Measurements from ENCODE around the gene MLH3.

MLH3 gene

DNA sequence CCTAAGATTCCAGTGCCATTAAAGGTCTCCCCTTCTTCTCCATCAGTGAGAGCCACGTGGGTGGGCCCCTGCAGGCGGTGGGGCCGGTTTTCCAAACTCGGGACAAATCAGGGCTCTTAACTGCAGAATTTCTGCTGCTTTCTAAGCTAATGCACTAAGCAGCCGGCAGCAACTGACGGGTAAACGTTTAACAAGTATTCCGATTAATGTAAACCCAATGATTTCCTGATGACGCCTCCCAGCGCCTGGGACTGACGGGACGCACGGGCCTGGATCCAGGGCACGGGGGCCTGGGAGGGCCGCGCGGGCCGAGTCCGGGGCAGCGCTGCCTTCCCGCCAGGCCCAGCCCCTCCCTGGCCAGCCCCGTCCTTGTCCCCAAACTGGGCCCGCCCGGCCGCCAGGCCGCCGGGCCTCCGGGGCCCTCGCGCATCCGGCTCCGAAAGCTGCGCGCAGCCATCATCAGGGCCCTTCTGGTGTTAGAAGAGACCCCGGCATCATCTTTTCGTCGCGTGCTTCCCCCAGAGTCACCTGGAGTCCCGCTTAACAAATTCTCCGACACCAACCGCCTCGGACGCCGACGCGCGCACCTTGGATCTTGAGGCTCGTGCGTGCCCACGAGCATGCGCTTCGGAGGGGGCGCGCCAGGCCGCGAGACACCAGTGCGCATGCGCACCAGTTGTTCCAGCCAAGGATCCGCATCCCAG lies at the start of gene MLH3:
MLH3 (minus strand) TSS at position 616 of the 704 bp plus-strand sequence. CDS start 1,812 bp downstream, outside the sequence.
- TF ChIP-seq, protein P1, sequence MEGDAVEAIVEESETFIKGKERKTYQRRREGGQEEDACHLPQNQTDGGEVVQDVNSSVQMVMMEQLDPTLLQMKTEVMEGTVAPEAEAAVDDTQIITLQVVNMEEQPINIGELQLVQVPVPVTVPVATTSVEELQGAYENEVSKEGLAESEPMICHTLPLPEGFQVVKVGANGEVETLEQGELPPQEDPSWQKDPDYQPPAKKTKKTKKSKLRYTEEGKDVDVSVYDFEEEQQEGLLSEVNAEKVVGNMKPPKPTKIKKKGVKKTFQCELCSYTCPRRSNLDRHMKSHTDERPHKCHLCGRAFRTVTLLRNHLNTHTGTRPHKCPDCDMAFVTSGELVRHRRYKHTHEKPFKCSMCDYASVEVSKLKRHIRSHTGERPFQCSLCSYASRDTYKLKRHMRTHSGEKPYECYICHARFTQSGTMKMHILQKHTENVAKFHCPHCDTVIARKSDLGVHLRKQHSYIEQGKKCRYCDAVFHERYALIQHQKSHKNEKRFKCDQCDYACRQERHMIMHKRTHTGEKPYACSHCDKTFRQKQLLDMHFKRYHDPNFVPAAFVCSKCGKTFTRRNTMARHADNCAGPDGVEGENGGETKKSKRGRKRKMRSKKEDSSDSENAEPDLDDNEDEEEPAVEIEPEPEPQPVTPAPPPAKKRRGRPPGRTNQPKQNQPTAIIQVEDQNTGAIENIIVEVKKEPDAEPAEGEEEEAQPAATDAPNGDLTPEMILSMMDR (IDR thresholded peaks at IDR 0.05), result no peak

DNA sequence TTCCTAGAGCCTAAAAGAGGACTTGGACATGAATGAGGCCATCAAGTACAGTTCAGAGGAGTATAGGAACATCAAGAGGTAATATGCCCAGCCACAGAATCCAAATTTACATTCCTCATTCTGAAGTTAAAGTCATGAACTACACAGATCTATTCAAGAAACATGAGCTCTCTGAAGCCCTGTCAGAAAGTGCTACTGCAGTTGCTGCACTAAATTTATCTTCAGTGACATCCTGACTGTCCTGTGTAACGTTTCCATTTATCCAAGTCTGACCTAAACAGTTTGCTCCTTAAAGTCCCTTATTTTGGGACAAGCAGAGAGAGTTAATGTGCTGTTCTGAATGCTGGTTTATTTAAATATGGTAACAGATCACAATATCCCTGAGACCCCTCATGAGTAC lies 47.4 kb upstream of the MLH3 start:
- TF ChIP-seq, protein P1 (IDR thresholded peaks at IDR 0.05), result no peak

DNA sequence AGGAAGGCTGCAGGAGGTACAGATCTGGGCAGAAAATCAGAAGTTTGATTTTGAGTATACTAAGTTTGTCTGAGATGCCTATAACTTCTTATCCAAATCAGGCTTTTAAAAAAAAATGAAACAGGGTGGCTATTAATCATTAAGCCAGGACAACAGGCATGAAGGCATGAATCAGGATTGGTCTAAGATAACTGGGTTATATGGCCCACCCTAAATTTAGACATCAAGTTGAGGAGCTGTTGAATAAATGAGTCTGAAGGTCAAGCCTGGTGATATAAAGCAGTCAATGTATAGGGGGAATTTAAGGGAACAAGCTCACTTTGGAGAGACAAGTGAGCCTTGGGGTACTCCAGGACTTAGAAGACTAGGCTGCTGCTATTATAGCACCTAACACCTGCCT lies 46.9 kb upstream of the MLH3 start:
- TF ChIP-seq, protein P1 (IDR thresholded peaks at IDR 0.05), result no peak

DNA sequence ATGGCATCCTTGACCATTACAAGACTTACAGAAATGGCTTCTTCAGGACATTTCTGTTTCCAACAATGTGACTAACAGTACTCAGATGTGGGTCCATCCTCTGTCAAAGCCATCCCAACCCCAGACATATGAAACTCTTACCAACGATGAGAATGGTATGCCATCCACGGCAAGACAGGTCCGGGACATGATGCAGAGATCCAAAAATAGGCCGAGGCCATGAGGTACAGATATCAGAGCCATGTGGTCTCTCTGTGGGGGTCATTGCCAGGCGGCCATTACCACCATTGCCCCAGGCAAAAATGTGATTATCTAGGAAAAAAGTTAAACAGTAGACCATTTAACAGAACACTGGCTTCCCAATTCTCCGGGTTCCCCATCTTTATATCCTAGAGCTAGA lies 45.7 kb upstream of the MLH3 start:
- TF ChIP-seq, protein P1 (IDR thresholded peaks at IDR 0.05), result no peak

DNA sequence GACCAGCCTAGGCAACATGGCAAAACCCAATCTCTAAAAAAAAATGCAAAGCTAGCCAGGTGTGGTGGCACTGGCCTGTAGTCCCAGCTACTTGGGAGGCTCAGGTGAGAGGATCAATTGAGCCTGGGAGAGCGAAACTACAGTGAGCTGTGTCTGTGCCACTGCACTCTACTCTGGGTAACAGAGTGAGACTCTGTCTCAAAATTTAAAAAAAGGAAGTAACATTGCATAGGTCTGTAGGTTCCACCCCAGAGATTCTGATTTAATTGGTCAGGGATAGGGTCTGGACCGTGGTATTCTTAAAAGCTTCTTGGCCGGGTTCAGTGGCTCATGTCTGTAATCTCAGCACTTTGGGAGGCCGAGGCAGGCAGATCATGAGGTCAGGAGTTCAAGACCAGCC lies 44.4 kb upstream of the MLH3 start:
- TF ChIP-seq, protein P1 (IDR thresholded peaks at IDR 0.05), result no peak

GRCh38 chr14:75094896-75095295 lies 43.6 kb upstream of the MLH3 start:
- TF ChIP-seq, protein P1 (IDR thresholded peaks at IDR 0.05), result no peak

DNA sequence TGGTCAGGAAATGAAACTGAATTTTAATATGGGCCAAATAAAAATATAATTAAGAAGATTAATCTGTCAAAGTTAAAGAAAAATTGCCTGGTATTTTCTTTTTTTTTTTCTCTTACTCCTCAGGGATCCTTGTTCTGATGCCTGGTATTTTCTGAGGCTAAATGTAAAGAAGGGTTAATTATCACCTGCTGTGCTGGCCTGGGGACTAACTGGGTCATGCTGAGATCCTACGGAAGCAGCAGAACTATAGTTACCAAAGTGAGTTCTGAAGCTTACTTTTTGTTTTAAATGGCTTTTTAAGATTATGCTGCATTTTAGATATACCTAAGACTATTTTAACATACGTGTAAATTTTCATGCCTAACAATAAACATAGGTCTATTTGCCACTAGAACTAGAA lies 41.4 kb upstream of the MLH3 start:
- TF ChIP-seq, protein P1 (IDR thresholded peaks at IDR 0.05), result no peak

- TF ChIP-seq, protein P1 (IDR thresholded peaks at IDR 0.05), result no peak
Measured at GRCh38 chr14:75091251-75091650, 40.0 kb upstream of the MLH3 start.

All from LNCAP (cell line).